T-cell (primary cell): ENCODE data around the gene TGFBR3. TPM values are rescaled to one million over a fixed set of nuclear protein-coding genes. Genes with fewer than 3 reads are reported as not detected.
A peak's percentile ranks its signal among the peaks of the same experiment; 100 is the strongest.

Source experiments
- ATAC-seq, 4 experiments: fragments of 200-7000 bp in 3 of 4; fragments of 150-1000 bp in 1 of 4; cut with Tn5 transposase; replicated peaks in 1 of 4; 1 replicate in 3 of 4; 2 replicates in 1 of 4; pipeline ENCODE4 v1.10.0; 2021; ENCODE audit warnings: moderate library complexity in 3 of 4, mild to moderate bottlenecking in 2 of 4, moderate number of reproducible peaks in 1 of 4
- CTCF ChIA-PET, 2 donors: fragments of 300-600 bp; sonication (Branson Sonifier 250); formaldehyde crosslinking; loops; one replicate each; lab custom pipeline; 2022; ENCODE audit warnings: antibody characterized with exemption in 2 of 2; lab: Charles Lee
- POLR2A ChIA-PET, 2 donors: fragments of 300-600 bp; sonication (Branson Sonifier 250); formaldehyde crosslinking; loops; one replicate each; lab custom pipeline; 2022; ENCODE audit warnings: antibody characterized with exemption in 2 of 2; lab: Charles Lee
- DNase-seq, 35 experiments: peaks; one replicate each; pipeline versions ENCODE4 v3.0.0 to v3.0.0-alpha.2; 2013 to 2023
- H3K27ac ChIP-seq: one replicate; pipeline ENCODE4 v1.5.1; 2013; ENCODE audit warnings: low read length
- H3K27me3 ChIP-seq, 2 experiments: replicated peaks in 1 of 2; 1 replicate in 1 of 2; 2 replicates in 1 of 2; pipeline versions ENCODE4 v1.6.1 to v1.7.0; 2013; ENCODE audit warnings: low read length in 1 of 2, mixed read lengths in 1 of 2; ENCODE audit not compliant: control insufficient read depth in 2 of 2, insufficient read depth in 2 of 2; ENCODE audit errors: extremely low read depth in 1 of 2
- H3K36me3 ChIP-seq, 2 donors: 1 replicate in 1 of 2; 2 replicates in 1 of 2; pipeline versions ENCODE4 v1.6.1 to v1.7.0; 2013; ENCODE audit warnings: low read length in 1 of 2; ENCODE audit not compliant: control insufficient read depth in 2 of 2, insufficient read depth in 1 of 2; ENCODE audit errors: extremely low read depth in 1 of 2
- H3K4me1 ChIP-seq, 2 experiments: 1 replicate in 1 of 2; 2 replicates in 1 of 2; pipeline versions ENCODE4 v1.6.1 to v1.7.0; 2013; ENCODE audit warnings: low read length in 2 of 2, mixed read lengths in 1 of 2; ENCODE audit not compliant: insufficient read depth in 2 of 2, control insufficient read depth in 1 of 2; ENCODE audit errors: extremely low read depth in 1 of 2
- H3K4me3 ChIP-seq, 2 donors: 1 replicate in 1 of 2; 2 replicates in 1 of 2; pipeline versions ENCODE4 v1.5.1 to v1.7.0; 2013; ENCODE audit warnings: mild to moderate bottlenecking in 2 of 2, low read length in 1 of 2, moderate library complexity in 1 of 2; ENCODE audit not compliant: control insufficient read depth in 1 of 2; ENCODE audit errors: extremely low read depth in 1 of 2
- H3K9me3 ChIP-seq: 2 replicates; pipeline ENCODE4 v1.7.0; 2013
- H3K27ac Mint-ChIP-seq, 2 donors: one replicate each; pipeline ENCODE4 v1.8.0; 2020 to 2021; ENCODE audit warnings: mild to moderate bottlenecking in 2 of 2, mixed read lengths in 2 of 2
- H3K27me3 Mint-ChIP-seq, 2 donors: one replicate each; pipeline ENCODE4 v1.8.0; 2021 to 2022; ENCODE audit warnings: mixed read lengths in 2 of 2
- H3K36me3 Mint-ChIP-seq: one replicate; pipeline ENCODE4 v1.8.0; 2021; ENCODE audit warnings: mixed read lengths
- H3K4me1 Mint-ChIP-seq, 3 donors: one replicate each; pipeline ENCODE4 v1.8.0; 2020 to 2022; ENCODE audit warnings: mixed read lengths in 3 of 3, mild to moderate bottlenecking in 1 of 3
- H3K4me3 Mint-ChIP-seq, 3 donors: one replicate each; pipeline ENCODE4 v1.8.0; 2020 to 2022; ENCODE audit warnings: mild to moderate bottlenecking in 3 of 3, mixed read lengths in 3 of 3, moderate library complexity in 3 of 3
- H3K9me3 Mint-ChIP-seq, 3 donors: one replicate each; pipeline ENCODE4 v1.8.0; 2020 to 2022; ENCODE audit warnings: mixed read lengths in 3 of 3
- WGBS: methylation state at CpG from one replicate; pipeline ENCODE4 v1.1.5; 2013; ENCODE audit warnings: missing lambda C conversion rate; ENCODE audit not compliant: insufficient coverage; 5-methylcytosine and 5-hydroxymethylcytosine counted together
- total RNA-seq, 35 experiments: library from RNA in 6 of 35; stranded (reverse) in 6 of 35; fragments of 120-200 nt in 1 of 35; gene quantifications; one replicate each; pipeline versions ENCODE4 v1.2.1 to v1.2.4 and lab custom pipeline; 2013 to 2026

The TGFBR3 gene
- total RNA-seq, 5 donors from 2014 or later (not counting 1 experiment from before 2014, with no cell fraction given) = 17.5 to 65.4 (median 36.4) TPM

DNA sequence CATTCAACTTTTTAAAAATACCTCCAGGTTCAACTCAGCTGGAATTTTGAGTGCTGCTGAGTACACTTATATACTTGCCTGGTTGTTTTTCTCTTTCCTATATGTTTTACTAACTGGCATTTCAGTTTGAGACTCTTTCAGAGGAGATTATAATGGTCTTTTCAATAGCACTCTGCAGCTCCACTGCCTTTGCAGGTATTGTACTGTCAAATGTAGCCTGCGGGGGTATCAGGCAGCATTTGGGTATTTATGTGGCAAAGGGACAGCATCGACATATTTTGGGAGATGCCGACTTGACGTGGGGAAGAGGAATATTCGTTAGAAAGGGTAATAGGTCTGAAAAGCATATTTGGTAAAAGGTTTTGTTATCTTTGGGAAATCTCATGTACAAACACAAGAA is 11.1 kb upstream of the TGFBR3 start:
- Histone ChIP-seq H3K4me1 (peaks cover 0 to 2% of the 10 kb centered on the region in 2 experiments), H3K36me3 (no peaks in the 10 kb centered on the region), H3K27ac (no peak overlapping the region), H3K4me3 (no peak overlapping the region), H3K9me3 (no peaks in the 10 kb centered on the region), H3K27me3 (no peaks in the 10 kb centered on the region)
- peaks cover 2 to 21% (median 17%) of the 10 kb centered on the region in 3 donors for H3K4me1 Mint-ChIP-seq
- H3K27me3 Mint-ChIP-seq = peaks cover 0 to 3% of the 10 kb centered on the region in 2 donors
- H3K9me3 Mint-ChIP-seq = no peaks in the 10 kb centered on the region
- no peak for DNase-seq
- WGBS = 100% methylated on average over 4 of the region's 5 CpGs
- H3K36me3 Mint-ChIP-seq = no peaks in the 10 kb centered on the region
- no peak for ATAC-seq
- no peak overlapping the region for H3K27ac Mint-ChIP-seq
- no peak overlapping the region for H3K4me3 Mint-ChIP-seq
- POLR2A ChIA-PET = no interaction called here
- CTCF ChIA-PET = interaction anchor here (0.6 to 0.7 kb wide), 2 partner anchors 268 to 636 kb away, joined by 3 read pairs; no protein-coding TSS in a partner anchor

DNA sequence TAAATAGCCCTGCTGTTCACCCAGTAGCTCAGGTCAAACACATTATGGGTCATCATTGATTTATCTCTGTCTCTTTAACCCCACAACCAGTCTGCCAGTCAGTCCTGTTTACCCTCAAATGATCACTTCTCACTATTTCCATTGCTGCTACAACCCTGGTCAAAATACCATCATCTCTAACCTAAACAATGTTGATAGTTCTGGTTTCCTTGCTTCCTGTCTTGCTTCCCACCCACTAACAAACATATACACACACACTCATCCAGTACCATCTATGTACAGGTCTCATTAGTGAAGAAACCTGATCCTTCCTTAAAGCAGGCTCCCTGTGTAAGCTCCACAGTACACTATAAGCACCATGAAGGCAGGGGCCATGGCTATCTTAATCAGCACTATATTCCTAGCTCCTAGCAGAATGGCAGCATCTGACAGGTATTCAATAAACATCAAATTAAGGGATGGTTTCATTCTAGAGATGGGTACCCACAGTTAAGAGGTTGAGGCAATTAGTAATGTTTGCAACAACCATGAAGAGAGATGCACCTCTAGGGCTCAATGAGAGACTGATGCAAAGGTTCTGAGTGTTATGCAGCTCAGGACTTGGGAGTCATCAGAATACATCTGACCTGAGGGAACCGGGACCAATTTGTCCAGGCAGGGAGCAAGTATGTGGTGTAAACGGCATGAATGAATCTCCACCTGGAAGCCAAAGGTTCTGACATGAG is 10.0 kb upstream of the TGFBR3 start:
- DNase-seq (no peak), ATAC-seq (no peak)
- H3K27ac ChIP-seq = no peak overlapping the region
- H3K9me3 Mint-ChIP-seq = no peaks in the 10 kb centered on the region
- no CpG with 5 or more reads among the region's 2 CpGs for WGBS
- no peak overlapping the region for H3K4me3 ChIP-seq
- no peaks in the 10 kb centered on the region for H3K36me3 Mint-ChIP-seq
- CTCF ChIA-PET = interaction anchor here in 1 of 2 donors (0.9 kb wide), 1 partner anchor 12 kb away, joined by 3 read pairs; no protein-coding TSS in a partner anchor
- peaks cover 0 to 8% of the 10 kb centered on the region in 2 experiments for H3K4me1 ChIP-seq
- H3K9me3 ChIP-seq = no peaks in the 10 kb centered on the region
- no peaks in the 10 kb centered on the region for H3K36me3 ChIP-seq
- H3K27me3 ChIP-seq = no peaks in the 10 kb centered on the region
- POLR2A ChIA-PET = no interaction called here
- peaks cover 9 to 28% (median 24%) of the 10 kb centered on the region in 3 donors for H3K4me1 Mint-ChIP-seq
- peaks cover 0 to 3% of the 10 kb centered on the region in 2 donors for H3K27me3 Mint-ChIP-seq
- H3K27ac Mint-ChIP-seq = no peak overlapping the region
- no peak overlapping the region for H3K4me3 Mint-ChIP-seq

DNA sequence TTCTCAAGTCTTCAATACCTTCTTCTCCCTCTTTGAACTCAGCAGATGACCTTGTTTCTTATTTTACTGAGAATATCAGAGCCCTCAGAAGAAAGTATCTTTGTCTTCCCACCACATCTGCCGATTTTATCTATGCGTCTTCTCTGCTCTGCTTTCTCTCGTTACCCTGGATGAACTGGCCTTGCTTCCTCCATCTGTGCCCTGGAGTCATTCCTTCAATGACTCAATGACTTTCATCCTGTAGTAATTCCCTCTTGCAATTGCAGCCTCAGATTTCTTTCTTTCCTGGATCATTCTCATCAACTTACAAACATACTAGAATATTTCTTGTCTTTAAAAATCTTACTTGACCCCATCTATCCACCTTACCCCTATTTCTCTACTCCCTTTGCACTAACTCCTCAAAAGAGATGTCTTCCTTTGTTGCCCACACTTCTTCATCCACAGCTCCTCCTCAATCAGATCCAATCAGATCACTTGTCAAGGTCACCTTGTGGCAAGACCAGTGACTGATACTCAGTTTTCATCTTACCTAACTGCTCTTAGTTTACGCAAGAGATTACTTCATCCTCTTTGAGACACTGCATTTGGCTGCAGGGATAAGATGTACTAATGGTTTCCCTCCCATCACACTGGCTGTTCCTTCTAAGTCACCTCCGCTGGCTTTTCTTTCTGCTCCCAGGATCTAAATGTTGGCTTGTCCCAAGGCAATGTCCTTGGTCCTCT is 8.2 kb upstream of the TGFBR3 start:
- Mint-ChIP-seq H3K4me3 (no peak overlapping the region), H3K27me3 (peaks cover 0 to 3% of the 10 kb centered on the region in 2 donors), H3K9me3 (no peaks in the 10 kb centered on the region), H3K27ac (no peak overlapping the region), H3K36me3 (no peaks in the 10 kb centered on the region), H3K4me1 (peaks cover 9 to 40% (median 34%) of the 10 kb centered on the region in 3 donors)
- H3K27me3 ChIP-seq = no peaks in the 10 kb centered on the region
- 95% methylated on average over 5 of the region's 5 CpGs for WGBS
- ATAC-seq (no peak), DNase-seq (no peak)
- H3K27ac ChIP-seq = no peak overlapping the region
- no peak overlapping the region for H3K4me3 ChIP-seq
- CTCF ChIA-PET = no interaction called here
- H3K9me3 ChIP-seq = no peaks in the 10 kb centered on the region
- peaks cover 0 to 11% of the 10 kb centered on the region in 2 experiments for H3K4me1 ChIP-seq
- POLR2A ChIA-PET = interaction anchor here in 1 of 2 donors (0.6 kb wide), 1 partner anchor 61 kb away, joined by 3 read pairs; no protein-coding TSS in a partner anchor
- no peaks in the 10 kb centered on the region for H3K36me3 ChIP-seq

DNA sequence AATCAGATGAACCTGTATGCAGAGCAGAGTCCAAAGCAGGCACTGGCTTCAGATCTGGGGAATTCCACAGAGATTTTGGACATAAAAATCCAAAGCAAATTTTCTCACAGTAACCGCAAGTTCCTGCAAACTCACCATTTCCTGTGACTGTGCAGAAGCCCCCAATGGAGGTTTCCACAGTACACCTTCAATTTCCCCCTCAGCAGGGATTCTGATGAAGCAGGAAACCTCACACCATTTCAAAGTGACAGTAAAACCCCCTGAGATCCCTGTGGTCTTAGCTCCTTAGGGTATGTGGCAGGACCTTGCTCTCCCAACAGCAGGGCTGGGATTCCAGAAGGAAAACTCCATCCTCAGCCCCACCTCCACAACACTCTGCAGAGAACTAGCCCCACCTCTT is 6.0 kb upstream of the TGFBR3 start:
- no peaks in the 10 kb centered on the region for H3K27me3 ChIP-seq
- Mint-ChIP-seq H3K27me3 (peaks cover 0 to 3% of the 10 kb centered on the region in 2 donors), H3K36me3 (no peaks in the 10 kb centered on the region), H3K4me3 (no peak overlapping the region), H3K9me3 (no peaks in the 10 kb centered on the region), H3K27ac (no peak overlapping the region), H3K4me1 (peaks cover 9 to 44% (median 36%) of the 10 kb centered on the region in 3 donors)
- no peaks in the 10 kb centered on the region for H3K36me3 ChIP-seq
- ChIA-PET POLR2A (no interaction called here), CTCF (interaction anchor here in 1 of 2 donors (0.7 to 1.5 kb wide), 2 partner anchors 8 to 11 kb away, joined by 3 to 4 read pairs; no protein-coding TSS in a partner anchor)
- no peak overlapping the region for H3K4me3 ChIP-seq
- ATAC-seq (peak in 2 of 4 experiments; percentile 18 to 63), DNase-seq (peak in 1 of 35 experiments; percentile 37)
- 33% methylated on average over 1 of the region's 1 CpG for WGBS
- H3K27ac ChIP-seq = no peak overlapping the region
- H3K4me1 ChIP-seq = peaks cover 0 to 11% of the 10 kb centered on the region in 2 experiments
- no peaks in the 10 kb centered on the region for H3K9me3 ChIP-seq

DNA sequence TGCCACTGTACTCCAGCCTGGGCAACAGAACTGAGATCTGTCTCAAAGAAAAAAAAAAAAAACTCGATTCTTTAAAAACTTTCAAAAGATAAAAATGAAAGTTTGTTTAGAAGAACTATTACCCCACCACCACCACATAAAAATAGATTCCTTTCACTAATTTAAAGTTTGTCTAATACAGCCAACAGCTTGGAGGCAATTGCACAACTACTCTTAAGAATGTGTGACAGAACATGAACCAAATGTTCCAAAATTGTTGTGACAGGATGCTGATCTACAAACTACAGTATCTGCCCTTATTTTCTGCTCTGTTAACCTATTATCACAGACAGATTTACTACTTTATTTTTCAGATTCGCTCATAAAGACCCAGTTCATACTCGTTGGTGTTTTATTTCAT is 5.5 kb upstream of the TGFBR3 start:
- ChIA-PET CTCF (interaction anchor here in 1 of 2 donors (0.7 to 1.5 kb wide), 2 partner anchors 8 to 12 kb away, joined by 3 to 4 read pairs; no protein-coding TSS in a partner anchor), POLR2A (no interaction called here)
- peaks cover 0 to 16% of the 10 kb centered on the region in 2 experiments for H3K4me1 ChIP-seq
- no peak overlapping the region for H3K4me3 Mint-ChIP-seq
- H3K4me3 ChIP-seq = no peak overlapping the region
- H3K9me3 Mint-ChIP-seq = no peaks in the 10 kb centered on the region
- H3K27me3 ChIP-seq = no peaks in the 10 kb centered on the region
- H3K27ac Mint-ChIP-seq = peak overlapping the region in 1 of 2 donors; percentile 56
- no peaks in the 10 kb centered on the region for H3K36me3 ChIP-seq
- no CpG with 5 or more reads among the region's 3 CpGs for WGBS
- peaks cover 14 to 45% (median 38%) of the 10 kb centered on the region in 3 donors for H3K4me1 Mint-ChIP-seq
- DNase-seq = no peak
- H3K9me3 ChIP-seq = no peaks in the 10 kb centered on the region
- H3K27ac ChIP-seq = no peak overlapping the region
- peaks cover 0 to 3% of the 10 kb centered on the region in 2 donors for H3K27me3 Mint-ChIP-seq
- no peaks in the 10 kb centered on the region for H3K36me3 Mint-ChIP-seq
- ATAC-seq = no peak
